22Rv1 (cell line): Measurements from ENCODE around the gene FAAP20.

Source experiments
- H3K27ac ChIP-seq: fragments of 450-650 bp; 2 replicates; pipeline ENCODE4 v1.5.1; 2017
- CTCF ChIP-seq: fragments of 450-650 bp; IDR thresholded peaks from 2 replicates; pipeline ENCODE4 v1.5.1; 2017; ENCODE audit warnings: mild to moderate bottlenecking
- ZFX ChIP-seq: fragments of 450-650 bp; IDR thresholded peaks from 2 replicates; pipeline ENCODE4 v1.6.1; 2017; ENCODE audit warnings: antibody characterized with exemption, borderline replicate concordance

FAAP20 gene

GRCh38 chr1:2238361-2239012, 43.9 kb upstream of the FAAP20 start:
- TF ChIP-seq CTCF (no peak), ZFX (no peak)
- H3K27ac ChIP-seq: no peak overlapping the region

- no peak for TF ChIP-seq ZFX
- peak; percentile 43 for TF ChIP-seq CTCF
- H3K27ac ChIP-seq: no peak overlapping the region
Measured at GRCh38 chr1:2237773-2238172, 43.2 kb upstream of the FAAP20 start.

GRCh38 chr1:2236695-2237677, 42.4 kb upstream of the FAAP20 start:
- TF ChIP-seq ZFX (no peak), CTCF (no peak)
- no peak overlapping the region for H3K27ac ChIP-seq

GRCh38 chr1:2235300-2235998, 40.9 kb upstream of the FAAP20 start:
- H3K27ac ChIP-seq: no peak overlapping the region
- TF ChIP-seq ZFX (no peak), CTCF (no peak)

- H3K27ac ChIP-seq: no peak overlapping the region
- TF ChIP-seq CTCF (no peak), ZFX (no peak)
Measured at GRCh38 chr1:2234762-2235113, 40.2 kb upstream of the FAAP20 start.

GRCh38 chr1:2233997-2234761, 39.6 kb upstream of the FAAP20 start:
- TF ChIP-seq CTCF (no peak), ZFX (no peak)
- no peak overlapping the region for H3K27ac ChIP-seq
